Measurements from ENCODE around the gene BEAN1.
"Not testable (repeated sequence)": the region's sequence is repeated elsewhere in the genome, so short reads cannot be mapped to it uniquely, and the experiment has no call there.

Gene BEAN1

DNA sequence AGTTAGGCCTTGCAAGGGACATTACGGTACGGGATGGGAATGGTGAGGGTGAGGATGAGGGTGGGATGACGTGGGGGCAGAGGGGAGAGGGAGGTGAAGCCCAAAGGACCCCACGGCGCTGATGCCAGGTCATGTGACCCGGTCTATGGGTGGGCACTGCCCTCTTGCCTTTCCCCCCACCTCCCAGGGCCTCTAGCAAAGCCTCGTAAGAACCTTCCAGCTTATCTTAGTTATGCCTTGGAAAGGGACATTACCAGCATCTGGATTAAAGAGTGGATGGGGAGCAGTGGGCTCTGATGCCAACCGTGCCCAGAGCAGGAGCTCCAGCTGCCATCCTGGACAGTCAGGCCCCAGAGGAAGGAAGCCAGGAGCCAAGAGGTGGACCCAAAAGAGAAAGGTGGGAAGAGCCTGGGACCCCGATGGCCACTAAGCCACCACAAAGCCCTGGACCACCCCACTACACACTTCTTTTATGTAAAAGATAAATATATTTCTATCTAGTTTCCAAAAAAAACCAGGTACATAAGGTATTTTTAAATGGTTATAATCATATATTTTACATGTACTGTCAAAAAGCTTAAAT lies 81.9 kb downstream of the BEAN1 start:
- no peak for DNase-seq (ENCODE audit: low spot score)

DNA sequence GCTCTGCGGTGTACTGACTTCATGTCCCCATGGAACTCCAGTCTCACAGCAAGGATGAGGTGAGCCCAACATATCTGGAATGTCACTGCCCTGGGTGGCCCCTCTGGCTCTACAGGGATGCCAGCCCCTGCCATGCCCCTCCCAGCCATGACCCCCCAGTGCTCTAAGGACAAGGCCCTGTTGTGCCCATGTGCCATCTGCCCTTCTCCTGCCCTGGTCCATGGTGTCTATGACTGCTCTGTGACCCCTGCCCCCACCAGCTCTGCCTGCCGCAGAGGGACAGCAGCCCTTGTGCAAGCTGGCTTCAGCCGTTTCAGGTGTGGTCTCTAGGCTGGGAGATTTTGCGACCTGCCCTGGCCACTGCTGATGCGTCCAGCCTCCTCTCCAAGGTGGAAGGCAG lies 82.5 kb downstream of the BEAN1 start:
- no peak for DNase-seq (ENCODE audit: low spot score)

DNA sequence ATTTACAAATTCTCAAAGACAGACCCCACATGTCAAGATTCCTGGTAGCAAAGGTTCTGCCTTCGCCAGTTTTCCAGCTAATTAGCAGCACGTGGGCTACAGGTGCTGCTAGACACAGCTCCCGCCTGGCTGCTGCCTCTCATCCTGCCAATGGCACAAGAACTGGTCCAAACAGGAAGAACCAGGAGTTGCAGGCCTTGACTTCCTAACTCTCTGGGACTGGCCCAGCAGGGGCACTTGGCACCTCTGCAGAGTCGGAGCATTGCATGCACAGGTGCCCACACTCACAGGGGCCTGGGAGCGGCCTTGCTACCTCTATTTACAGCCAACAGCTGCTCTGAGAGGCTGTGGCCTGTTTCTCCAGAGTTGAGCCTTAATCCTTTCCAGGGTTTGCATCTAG lies 83.2 kb downstream of the BEAN1 start:
- no peak for DNase-seq (ENCODE audit: low spot score)

DNA sequence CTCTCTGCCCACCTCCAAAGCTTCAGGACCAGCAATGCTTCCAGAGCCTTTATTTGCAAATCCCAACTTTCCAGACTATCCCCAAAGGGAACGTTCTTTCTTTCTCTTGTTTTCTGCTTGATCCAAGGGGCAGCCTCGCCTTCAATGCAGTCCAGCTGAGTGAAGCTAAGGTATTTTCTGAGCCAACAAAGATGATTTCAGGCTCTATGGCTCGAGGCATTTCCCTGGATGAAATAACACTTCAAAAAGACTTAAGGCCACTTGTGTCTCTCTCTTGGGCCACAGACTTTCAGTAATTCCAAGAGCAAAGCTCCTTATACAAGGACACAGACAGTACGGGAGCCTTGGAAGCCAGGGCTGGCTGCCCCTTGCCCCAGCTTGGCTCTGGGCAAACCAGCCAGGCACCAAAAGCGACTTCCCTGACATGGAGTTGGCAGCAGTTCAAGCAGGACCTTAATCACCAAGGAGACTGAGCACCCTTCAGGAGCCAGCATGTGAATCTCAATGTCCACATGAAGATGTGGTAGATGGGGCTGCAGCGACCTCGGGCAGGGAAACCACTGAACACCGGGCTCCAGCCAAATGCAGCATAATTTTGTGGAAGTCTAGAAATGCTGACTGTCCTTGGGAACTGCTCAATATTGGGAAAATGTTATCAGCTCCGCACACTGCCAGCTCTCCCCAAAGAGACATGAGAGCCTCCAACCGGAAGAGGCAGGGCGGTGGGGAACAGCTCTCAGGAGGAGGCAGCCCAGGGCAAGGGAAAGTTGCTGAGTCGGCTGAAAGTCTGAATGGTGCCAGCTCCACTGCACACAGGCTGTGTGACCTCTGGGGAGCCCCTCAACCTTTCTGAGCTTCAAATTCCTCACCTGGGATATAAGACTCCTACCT lies 83.9 kb downstream of the BEAN1 start:
- DNase-seq (ENCODE audit: low spot score), result no peak

DNA sequence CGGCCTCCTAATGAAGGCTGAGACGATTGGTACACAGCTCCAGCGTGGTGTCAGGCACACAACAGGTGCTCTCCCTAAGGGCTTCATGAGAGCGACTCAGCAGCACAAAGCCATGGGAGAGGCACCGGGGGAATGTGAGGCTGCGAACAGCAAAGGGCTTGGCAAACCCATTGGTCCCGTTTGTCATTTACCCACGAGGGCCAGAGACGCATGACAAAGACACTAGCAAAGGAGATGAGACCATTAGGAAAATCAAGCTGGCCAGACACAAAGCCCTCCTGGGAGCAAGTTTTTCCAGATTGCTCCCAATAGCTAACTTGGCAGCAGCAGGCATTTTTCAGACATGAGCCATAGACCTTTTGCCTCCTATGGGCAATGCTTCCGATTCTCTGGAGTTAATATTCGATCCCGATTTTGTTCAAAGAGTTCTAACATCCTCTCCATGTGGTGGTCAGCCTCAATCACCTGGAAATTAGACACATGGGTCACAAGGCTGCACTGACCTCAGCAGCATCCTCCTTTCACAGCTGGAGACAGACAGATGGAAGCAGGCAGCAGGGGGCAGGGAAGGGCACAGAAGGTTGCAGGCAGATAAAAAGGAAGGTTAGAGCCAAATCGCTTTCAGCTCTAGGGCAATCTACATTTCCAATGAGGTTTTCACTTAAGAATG lies 84.6 kb downstream of the BEAN1 start:
- peak; percentile 85 for DNase-seq (ENCODE audit: low spot score)

DNA sequence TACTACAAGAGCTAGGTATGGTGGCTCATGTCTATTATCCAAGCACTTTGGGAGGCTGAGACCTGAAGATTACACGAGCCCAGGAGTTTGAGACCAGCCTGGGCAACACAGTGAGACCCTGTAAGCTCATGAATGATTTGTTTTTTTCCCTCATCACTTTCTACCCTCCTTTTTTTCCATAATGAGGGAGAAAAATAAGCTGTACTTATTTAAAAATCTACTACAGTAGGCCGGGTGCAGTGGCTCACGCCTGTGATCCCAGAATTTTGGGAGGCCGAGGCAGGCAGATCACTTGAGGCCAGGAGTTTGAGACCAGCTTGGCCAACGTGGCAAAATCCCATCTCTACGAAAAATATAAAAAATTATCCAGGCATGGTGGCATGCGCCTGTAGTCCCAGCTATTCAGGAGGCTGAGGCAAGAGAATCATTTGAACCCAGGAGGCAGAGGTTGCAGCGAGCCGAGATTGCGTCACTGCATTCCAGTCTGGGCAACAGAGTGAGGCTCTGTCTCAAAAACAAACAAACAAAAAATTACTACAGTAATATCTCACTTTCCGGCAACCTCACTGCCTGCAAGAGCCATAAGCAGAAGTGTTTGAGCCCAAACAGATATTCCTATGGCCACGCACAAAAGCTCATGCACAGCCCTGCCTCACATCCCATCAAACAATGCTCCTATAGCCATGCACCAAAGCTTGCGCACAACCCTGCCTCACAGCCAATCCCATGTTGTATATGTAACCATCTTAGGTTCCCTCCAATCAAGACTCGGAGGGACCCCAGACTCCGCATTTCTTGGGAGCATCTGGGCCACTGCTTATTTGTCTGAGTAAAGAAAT lies 85.4 kb downstream of the BEAN1 start:
- DNase-seq (ENCODE audit: low spot score), result no peak

DNA sequence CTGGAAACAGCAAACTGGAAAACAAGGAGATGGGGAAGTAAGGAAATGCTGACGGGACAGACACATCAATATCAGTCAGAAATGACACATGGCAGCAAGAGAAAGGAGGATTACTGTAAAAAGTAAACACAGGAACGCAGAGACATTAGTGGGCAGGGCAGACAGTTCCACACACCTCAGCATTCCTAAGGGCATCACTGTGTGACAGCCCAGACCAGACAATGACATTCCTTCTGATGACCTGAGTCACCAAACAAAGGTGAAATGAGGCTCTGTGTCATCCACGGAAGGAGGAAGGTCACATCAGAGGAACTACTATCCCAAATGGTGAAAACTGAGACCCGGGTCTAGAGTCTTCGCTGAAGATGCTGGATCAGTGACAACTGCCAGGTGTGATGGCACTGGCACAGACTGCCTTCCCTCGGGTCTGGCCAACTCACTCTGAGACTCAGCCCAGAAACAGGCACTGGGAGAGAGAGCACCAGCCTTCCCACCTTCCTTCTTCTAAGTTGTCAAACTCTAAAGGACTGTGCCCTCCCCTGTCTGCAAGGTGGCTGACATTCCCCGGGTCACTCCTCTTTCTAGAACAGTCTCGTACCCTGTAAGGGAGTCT lies 86.1 kb downstream of the BEAN1 start:
- DNase-seq (ENCODE audit: low spot score), result no peak

DNA sequence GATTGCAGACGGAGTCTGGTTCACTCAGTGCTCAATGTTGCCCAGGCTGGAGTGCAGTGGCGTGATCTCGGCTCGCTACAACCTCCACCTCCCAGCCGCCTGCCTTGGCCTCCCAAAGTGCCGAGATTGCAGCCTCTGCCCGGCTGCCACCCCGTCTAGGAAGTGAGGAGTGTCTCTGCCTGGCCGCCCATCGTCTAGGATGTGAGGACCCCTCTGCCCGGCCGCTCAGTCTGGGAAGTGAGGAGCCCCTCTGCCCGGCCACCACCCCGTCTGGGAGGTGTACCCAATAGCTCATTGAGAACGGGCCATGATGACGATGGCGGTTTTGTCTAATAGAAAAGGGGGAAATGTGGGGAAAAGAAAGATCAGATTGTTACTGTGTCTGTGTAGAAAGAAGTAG lies 87.3 kb downstream of the BEAN1 start:
- DNase-seq (ENCODE audit: low spot score), result not testable (repeated sequence)

DNA sequence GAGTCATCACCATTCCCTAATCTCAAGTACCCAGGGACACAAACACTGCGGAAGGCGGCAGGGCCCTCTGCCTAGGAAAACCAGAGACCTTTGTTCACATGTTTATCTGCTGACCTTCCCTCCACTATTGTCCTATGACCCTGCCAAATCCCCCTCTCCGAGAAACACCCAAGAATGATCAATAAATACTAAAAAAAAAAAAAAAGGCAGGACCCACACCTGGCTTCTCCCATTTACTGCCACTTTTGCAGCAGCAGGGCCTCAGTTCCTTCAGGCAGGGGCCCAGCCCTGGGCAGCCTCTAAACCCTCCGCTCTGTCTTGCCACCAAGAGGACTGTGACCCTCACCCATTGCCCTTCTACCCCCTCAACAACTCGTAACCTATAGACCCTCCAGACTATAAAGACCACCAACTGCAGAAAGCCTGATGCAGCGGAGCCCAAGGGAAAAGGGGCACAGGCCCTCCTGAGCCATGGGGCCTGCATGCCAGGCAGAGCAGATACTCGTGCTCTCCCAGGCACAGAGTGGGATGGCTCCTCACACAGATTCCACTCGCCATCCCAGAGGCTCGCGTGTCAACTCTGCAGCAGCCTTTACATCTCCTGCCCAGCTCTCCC lies 88.0 kb downstream of the BEAN1 start:
- not testable (repeated sequence) for DNase-seq (ENCODE audit: low spot score)

DNA sequence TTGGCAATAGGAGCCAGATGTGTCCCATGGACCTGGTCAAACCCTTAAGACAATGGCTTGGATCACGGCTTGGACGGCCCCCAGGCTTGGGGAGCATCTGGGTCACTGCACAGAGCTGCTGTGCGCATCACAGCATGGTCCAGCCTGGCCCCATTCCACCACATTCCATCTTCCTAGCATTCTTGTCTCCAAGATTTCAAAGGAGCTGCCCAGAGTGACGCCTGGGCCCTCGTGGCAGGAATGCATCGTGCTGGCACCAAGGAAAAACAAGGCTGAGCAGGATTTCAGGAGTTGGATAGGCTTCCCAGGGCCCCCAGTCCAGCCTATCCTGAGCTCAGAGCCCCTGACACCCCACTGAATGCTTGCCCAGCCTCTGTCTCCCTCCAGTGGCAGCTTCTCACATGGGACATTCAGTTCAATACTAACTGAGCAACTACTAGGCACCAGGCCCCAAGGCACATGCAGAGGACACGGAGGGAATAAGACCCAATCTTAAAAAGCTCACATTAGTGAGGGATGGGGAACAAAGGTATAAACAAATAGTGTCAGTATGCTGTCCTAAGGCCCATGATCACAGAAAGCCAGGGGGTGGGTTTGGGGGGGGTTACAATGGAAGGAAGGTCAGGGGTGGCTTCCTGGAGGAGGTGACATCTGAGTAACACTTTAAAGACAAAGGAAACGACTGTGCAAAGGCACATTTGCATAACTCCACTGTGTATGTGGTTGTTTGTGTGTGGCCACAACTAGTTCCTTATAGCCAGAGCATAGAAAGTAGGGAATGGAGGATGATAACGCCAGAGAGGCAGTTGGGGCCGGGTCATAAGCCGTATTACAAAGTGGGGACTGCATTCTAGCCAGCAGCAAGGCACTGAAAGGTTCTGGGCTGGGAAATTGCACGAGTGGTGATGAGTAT lies 88.8 kb downstream of the BEAN1 start:
- peak; percentile 50 for DNase-seq (ENCODE audit: low spot score)

DNA sequence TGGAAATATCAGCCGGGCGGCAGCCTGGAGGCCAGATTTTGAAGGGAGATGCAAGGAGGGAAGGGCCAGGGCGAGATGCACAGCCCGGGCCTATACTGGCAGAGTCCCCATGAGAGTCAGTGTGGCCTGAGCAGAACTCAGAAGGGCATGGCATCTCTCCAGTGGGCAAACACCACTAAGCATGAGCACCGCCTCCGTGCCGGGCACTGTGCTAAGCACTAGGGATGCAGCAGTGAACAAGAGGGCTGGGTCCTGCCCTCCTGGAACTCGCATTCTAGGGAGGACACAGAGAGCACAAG lies 89.4 kb downstream of the BEAN1 start:
- DNase-seq (ENCODE audit: low spot score), result no peak

DNA sequence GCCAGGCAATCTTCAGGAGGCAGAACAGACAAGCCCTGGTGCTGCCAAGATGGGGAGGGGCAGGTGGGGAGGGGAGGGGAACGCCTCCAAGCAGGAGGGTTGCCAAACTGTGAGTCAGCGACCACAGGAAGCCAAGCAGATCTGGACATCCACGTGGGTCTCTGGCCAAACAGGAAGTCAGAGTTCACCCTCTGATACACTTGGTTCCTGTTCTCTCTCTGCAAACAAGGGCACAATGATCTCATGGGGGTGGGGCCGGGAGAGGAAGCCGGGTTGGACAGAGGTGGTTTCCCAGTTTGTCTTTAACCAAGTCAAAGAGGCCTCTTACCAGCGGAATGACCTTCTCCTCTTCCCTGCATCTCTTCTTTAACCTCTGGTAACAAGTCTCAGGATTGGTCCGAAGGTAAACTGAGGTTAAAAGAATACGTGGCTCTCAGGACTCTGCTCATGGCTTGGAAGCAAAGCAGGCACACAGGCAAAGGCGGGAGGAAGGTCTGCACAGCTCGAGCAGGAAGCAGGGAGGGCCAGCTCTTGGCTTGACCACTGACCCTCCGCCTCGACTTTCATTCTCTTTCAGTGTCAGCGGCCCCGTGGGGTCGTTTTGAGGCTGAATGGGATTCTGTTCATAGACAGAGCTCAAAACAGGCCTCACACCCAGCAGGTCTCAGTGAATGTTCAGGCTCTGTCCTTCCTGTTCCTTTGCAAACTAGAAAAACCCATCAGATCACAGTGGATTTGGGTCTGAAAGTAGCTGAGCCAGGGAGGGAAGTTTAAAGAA lies 89.9 kb downstream of the BEAN1 start:
- DNase-seq (ENCODE audit: low spot score), result peak; percentile 96

DNA sequence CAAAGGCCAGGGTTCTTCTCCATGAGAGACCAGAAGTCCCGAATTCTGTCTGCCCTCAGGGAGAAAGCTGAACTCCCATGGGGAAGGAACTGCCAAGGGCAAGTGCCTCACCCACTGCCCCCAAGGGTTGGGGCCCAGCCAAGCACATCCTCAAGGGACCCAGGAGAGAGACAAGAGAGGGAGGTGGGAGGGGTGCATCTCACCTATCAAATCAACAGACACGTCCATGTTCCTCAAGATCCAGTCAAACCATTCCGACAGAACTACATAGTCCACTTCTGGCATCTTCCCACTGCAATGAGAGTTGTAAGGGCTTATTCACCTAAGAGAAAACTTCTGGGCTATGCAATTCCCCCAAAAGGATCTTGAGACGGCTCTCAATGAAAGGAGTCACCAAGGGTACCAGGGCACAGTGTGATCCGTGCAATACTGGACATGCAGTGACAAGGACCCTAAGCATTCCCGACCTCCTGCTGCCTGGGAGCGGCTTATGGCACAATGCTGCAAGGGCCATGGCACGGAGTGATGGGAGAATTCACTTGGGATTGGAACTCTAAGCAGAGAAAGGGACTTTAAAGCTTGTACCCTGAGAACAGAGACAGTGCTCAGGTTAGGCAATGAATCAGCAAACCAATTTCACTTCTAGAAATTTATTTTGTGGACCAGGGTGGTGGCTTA lies 90.6 kb downstream of the BEAN1 start:
- no peak for DNase-seq (ENCODE audit: low spot score)

DNA sequence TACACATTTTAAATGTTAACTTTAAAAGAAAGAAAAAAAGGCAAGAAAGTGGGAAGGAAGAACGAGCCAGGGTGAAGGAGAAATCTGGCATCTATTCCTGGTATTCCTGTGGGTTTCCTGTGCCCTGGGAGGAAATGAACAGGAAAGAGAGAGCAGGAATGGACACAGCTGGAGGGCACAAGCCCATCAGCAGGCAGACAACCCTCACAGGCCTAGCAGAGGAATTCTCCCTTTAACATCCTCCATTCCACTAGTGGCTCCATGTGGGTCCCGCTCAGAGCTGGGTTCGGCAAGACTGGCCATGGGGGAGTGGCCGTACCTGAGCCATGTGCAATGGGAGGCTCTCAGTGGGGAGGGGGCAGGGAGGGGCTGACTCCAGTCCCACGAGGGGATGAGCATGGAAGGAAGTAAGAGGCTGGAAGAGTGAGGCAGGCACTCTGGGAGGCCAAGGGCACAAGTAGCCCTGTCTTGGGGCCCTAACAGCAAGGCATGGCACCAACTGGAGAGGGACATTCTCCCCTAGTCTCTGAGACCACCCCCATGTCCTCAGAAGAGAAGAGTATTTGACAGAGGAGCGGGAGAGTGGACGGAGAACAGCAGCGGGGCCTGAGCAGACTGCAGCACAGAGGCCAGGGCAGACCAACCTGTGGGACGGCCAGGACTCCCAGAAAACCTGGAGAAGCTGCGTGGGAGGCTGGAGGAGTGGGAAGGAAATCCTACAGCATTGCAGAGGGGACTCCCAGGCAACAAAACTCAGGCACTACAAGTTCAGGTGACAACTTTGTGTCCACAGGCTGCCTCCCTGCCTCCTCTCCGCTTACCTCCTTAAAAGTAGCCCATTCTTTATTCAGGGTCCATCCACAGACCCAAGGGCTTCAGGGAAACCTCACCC lies 92.6 kb downstream of the BEAN1 start:
- no peak for DNase-seq (ENCODE audit: low spot score)

DNA sequence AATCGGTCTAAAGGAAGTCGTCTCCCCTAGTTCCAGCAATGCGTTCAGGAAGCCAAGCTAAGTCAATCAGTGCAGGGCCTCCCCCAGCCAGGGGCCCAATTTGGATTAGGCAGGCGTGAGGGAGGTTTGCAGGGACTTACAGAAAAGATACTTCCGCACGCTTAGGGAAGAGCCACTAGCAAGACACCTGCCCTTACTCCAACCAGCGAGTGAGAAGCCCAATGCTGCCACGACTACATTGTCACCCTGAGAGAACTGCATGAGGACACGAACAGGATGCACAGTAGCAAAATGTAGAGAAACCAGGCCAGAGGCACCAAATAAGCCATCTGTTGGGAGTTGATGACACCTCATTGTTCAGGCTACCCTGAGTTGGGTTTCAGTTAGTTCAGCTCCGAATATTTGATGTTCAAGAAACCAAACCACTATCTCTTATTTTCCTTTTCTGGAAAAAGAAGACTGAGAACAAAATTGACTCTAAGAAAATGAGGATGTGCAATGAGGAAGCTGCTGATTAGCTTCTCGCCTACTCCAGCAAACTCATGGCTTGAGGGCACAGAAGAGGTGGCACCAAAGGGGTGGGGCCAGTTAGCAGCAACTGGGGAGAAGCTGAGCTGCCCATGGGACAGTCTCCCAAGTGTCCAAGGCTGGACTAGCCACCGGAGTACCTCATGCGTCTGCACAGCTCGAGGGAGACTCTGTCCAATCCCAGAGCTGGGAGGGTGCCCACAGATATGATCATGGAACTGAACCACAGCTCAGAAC lies 93.5 kb downstream of the BEAN1 start:
- no peak for DNase-seq (ENCODE audit: low spot score)

DNA sequence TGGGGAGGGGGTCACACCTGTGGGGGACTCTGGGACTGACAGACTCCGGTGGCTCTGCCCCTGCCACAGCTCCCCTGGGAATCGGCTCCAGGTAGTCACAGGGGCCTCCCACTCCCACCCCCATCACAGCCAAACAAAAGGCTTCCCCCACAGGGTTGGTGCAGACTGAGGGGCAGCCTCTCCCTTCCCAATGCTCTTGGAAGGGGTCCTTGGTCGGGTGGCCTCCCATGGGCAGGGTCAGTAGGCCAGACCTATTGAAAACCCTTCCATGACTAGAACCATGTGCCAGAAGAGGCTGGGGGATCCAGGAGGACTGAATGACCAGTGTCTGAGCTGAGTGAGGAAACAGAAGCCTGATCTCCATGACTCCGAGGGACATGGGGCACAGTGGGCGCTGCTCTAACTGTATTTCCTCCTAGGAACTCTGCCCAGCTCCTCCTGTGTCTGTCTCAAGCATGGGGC lies 94.2 kb downstream of the BEAN1 start:
- DNase-seq (ENCODE audit: low spot score), result no peak
